Renal cortical epithelial cell (primary cell): Measurements from ENCODE around the gene PAFAH1B2. TPM values are rescaled to one million over a fixed set of nuclear protein-coding genes. Genes with fewer than 3 reads are reported as not detected.
"Not testable (repeated sequence)": the region's sequence is repeated elsewhere in the genome, so short reads cannot be mapped to it uniquely, and the experiment has no call there.

ENCODE experiments used
- DNase-seq: peaks from one replicate; pipeline ENCODE4 v3.0.0-alpha.2; 2011; ENCODE audit warnings: low read depth
- total RNA-seq: library from RNA; depleted of rRNA; stranded (reverse); fragments of >200 nt; gene quantifications from 2 replicates; pipeline ENCODE4 v1.2.3, GENCODE V29; 2014

Gene PAFAH1B2, protein sequence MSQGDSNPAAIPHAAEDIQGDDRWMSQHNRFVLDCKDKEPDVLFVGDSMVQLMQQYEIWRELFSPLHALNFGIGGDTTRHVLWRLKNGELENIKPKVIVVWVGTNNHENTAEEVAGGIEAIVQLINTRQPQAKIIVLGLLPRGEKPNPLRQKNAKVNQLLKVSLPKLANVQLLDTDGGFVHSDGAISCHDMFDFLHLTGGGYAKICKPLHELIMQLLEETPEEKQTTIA
- 238 and 242 TPM in 2 replicates for total RNA-seq

DNA sequence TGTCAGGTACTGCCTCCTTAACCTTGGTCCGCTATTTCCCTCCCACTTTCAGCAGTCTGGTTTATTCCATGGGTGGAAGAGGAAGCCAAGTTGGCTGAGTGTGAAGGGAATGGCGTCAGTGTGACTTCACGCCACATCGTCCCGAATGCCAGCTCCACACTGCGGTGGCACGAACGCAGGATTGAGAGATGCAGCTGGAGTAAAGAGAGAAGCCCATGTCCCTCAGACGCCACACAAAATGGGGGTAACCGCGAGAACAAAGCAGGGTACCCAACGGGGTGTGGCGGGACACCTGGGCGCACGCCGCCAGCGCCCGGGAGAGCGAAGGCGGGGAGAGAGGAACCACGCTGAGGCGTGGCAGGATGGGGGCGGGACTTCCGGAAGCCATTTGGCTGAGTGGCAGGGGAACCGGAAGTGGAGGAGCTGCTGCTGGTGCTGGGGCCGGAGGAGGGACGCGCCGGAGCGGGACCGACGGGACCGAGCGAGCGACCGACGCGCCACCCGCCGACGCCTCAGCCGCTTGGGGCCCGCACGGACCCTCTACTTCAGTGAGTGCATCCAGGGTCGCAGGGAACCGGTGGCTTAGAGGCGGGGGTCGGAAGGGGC, at the start of gene PAFAH1B2:
Gene PAFAH1B2, plus strand, starts transcription at position 417 of the 606 bp plus-strand sequence. CDS start 8,161 bp downstream, outside the sequence.
- peak; percentile 81 for DNase-seq

DNA sequence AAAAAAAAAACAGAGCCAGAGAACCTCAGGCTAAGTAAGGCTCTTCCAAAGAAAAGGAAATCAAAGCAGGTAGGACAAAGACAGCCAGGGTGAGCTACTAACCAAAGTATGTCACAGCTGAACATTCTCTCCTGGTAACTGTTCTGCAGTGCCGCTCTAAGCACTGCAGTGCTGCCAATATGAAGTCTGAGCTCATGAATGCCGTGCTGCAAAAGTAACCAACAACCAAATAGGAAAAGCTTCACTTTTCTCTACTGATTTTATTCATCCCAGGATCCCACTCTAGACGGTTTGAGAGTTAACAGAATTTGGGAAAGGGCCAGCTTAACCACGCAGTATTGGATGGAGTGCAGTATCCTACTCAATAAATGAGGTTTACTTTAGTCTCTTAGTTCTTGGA, 49.3 kb upstream of the PAFAH1B2 start:
- DNase-seq: peak; percentile 70

DNA sequence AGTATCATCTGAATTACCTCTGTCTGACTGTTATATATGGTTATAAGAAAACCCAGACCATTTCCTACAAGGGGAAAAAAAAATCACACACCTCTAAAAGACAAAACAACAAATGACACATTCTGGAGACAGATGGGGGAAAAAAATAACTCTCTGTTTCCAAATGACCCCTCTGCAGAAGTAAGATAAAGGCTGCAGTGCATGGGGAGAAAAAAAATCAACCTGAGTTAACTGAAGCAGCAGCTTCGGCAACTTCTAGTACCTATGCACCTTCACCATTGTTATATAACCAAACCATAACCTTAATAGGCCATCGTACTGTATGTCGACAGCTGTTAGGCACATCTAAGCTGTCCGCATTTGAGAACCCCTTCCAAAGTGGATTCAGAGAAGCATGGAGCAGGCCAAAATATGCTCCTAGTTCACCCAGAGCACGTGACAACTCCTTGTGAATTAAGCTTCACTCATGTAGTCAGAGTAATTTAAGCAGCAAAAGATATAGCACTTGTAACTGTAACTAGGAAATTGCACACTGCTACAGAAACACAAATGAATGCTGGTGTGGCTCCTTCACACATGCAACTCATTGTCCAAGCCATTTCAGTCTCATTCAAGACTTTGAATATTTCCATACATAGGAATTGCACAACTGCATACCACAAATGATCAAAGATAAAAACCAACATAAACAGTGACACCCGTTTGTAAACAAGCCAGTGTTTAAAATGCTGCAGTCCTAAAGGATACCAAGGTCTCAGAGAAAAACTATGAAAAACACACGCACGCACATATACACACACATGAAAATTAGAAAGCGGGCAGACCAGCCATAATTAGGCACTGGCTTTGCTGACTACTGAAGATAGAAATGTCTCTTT, 48.6 kb upstream of the PAFAH1B2 start:
- DNase-seq: no peak

DNA sequence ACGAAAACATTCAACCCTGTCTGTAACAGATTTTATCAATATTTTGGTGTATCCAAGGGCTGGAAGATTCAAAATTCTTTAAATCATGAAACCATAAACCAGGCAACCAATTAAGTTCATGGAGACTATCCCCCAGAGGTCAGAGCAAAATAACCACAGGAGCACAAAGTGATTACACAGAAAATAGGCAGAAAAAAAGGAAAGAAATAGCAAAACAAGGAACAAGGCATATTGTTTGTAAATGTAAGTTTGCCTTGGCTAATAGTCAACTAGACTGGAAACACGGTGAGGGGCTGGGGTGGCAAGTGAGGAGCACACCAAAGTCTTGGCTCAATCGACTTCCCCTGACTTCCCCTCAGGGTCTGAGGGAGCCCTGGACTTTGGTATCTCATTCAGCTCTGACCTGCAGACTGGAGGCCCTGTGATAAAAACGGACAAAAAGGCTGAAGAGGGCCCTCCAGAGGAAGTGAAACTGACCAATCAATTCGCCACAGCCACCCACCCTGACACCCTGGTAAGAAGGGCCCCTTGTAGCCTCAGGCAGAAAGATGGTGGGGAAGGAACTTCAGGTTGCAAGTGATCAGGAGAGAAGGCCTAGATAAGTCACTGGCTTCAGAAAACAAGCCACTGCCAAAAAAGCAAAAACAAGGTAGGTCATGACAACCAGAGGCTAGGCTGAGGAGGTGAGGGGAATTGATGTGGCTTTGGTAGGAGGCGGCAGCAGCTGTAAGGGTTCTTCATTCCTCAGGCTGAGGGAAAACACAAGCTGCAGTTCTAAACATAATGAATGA, 47.7 kb upstream of the PAFAH1B2 start:
- no peak for DNase-seq

DNA sequence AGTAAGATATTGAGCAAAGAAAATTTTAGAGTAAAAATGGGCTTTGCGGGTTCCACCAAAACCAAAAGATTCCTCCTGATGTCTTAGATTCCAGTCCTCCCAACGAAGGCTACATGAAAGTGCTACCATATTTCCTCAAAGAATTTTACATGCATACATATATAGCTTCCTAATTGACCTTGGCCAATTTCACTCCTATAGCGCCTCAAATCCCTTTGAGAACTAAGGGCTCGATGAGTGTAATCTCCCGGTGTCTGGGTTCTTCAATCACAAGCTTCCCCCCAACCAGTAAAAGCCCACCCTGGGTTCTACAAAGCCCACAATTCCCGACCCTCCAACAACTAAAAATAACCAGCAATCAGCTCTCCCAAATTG, 47.1 kb upstream of the PAFAH1B2 start:
- no peak for DNase-seq

DNA sequence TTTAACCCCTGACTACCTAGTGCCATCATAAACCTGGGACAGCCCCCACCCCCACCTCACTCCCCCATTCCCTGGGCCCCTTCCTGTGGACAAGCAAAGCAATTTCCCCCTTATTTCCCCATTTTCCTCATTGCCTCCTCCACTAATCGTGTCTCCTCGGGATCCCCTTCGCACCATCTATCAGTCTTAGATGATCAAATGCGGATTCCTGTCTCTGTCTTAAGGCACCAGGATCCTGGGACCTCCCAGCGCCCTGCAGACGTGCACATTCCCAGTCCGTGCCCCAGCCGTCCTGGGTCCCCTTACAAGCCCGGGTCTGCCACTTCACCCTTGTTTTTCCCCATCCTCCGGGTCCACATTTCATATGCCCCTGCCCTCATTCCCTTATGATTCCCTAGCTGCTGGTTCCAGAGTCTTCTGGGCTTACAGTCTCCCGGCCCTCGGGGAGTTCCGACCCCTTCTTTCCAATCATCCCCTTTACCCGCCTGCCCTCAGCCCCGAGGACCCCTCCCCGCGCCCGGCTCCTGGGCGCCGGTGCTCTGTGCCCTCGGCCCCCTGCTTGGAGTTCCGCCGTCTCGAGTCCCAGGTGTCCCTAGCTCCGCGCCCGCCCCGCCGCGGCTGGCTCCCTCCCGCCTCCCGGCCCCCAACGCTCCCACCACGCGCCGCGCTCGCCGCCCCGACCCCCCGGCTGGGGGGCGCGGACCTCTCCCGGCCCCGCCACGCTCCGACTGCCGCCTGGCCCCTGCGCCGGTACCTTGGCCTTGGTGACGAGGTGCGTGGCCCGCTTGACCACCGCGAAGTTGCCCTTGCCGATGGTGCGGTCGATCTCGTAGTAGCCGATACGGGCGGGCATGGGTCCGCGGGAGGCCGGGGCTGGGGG, 46.5 kb upstream of the PAFAH1B2 start:
- DNase-seq: no peak

DNA sequence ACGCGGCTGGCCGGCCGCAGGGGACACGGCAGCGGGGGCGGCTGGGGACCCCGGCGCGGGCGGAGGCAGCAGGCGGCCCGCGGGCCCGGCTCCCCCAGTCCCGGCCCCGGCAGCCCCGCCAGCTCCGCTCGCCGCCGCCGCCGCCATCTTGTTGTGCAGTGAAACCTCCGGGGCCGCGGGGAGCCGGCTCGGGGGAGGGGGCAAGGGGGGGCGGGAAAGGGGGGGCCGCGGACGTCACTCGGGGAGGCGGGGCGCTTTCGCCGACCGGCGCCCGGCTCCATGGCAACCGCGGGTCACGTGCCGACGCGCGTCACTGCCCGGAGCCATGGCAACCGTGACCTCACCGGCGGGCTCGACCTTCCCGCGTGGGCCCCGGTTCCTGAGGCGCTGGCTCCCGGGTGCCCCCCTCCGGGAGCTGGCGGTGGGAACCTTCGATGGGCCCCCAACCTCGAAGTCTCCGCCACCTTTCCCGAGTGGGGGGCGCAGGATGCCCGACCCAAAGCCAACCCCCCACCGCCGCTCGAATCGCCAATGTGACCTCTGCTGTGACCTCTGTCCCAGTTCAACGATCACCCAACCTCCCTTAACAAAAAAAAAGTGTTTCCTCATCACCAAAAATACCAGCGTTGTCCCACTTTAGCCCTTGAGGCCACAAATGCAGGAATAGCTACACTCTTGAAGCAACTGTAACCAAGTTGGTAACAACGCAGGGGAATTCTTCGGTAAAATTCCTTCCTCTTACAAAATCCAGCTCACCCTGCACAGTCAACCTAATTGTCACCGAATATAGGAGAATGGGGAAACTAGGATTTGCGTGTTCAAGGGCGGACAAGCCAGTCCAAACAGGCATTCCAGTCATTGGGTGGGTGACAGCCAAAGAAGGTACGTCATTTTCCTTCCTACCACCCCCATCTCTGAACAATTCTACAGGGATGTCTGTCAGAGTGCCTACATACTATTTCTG, 45.5 kb upstream of the PAFAH1B2 start, which contains the start of gene SIK3:
Gene SIK3, minus strand, starts transcription at position 160 of the 964 bp plus-strand sequence. Its CDS starts 13 bp downstream, at position 147.
- peak; percentile 91 for DNase-seq

DNA sequence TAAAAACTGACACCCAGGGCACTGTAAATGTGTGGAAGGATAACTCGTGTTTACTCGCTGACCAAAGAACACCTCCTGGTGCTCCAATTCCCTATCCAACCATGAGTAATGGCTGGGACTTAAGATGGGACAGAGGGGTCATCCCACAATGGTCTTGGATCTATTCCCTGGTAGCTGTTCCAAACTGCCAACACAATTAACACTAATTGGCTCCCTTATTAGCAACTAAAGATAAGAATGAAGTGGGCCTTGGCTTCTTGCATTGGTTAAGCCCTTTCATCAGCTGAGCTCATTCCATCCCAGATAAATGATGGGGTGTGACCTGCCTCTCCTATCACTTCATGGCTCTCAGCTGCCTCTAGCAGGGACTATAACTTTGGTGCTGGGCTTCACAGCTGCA, 44.4 kb upstream of the PAFAH1B2 start:
- no peak for DNase-seq

DNA sequence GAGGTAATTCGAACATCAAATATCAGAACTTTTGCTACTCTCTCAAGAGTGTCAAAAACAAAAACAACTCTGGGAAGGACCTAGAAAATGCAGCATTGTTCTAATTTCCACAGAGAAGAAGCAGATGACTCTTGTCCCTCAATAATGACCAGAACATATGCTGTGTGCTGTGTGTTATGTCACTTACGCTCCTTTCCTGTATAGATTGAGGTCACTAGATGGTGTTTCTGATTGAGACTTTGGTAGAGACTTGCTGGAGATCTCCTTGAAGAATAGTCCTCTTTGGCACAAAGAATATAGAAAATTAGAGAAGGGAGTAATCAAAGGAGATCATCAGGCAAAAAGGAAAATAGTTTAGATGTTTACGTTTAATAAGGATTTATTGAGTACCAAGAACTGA, 43.5 kb upstream of the PAFAH1B2 start:
- DNase-seq: no peak

DNA sequence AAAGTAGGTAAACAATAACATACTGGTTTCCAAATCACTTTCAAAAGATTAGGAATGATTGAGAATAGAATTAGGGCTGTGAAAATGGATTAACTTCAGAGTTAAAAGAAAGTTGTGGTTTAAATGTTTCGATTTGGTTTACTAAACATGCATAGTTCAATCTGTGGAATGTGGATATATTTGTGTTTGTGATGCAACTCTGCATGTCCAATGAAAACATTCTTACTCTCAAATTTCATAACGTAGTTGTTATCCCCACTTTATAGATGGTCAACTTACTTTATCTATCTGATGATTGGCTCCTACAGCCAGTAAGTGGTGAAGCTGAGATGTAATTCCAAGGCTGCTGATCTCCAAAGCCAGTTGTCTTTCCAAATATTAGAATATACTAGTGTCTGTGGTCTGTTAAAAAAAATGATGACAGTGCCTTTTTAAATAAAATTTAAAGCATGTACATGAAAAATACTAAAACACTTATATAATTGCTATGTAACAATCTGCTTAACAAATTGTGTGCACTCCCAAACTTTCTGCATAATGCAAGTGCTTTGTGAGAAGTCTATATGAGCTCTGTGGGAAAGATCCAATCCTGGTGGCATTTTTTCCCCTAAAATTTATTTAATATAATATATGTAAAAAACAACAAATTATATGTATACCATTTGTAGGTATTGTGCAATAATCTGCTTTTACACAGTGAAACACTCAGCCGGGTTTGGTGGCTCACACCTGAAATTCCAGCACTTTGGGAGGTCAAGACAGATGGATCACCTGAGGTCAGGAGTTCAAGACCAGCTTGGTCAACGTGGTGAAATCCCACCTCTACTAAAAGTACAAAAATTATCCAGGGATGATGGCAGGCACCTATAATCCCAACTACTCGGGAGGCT, 36.1 kb upstream of the PAFAH1B2 start:
- DNase-seq: no peak

DNA sequence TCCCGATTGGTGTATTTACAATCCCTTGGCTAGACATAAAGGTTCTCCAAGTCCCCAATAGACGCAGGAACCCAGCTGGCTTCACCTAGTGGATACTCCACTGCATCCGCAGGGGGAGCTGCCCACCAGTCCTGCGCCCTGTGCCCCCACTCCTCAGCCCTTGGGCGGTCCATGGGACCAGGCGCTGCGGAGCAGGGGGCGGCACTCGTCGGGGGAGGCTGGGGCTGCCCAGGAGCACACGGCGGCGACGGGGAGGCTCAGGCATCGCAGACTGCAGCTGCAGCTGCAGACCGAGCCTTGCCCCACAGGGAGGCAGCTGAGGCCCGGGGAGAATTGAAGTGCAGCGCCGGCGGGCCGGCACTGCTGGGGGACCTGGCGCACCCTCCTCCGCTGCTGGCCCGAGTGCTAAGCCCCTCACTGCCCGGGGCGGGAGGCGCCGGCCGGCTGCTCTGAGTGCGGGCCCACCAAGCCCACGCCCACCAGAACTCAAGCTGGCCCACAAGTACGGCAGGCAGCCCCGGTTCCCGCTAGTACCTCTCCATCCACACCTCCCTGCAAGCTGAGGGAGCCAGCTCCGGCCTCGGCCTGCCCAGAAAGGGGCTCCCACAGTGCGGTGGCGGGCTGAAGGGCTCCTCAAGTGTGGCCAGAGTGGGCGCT, 33.7 kb upstream of the PAFAH1B2 start:
- DNase-seq: no peak

DNA sequence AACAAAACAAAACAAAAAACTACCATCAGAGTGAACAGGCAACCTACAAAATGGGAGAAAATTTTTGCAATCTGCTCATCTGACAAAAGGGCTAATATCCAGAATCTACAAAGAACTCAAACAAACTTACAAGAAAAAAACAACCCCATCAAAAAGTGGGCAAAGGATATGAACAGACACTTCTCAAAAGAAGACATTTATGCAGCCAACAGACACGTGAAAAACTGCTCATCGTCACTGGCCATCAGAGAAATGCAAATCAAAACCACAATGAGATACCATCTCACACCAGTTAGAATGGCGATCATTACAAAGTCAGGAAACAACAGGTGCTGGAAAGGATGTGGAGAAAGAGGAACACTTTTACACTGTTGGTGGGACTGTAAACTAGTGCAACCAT, 31.6 kb upstream of the PAFAH1B2 start:
- DNase-seq: not testable (repeated sequence)

DNA sequence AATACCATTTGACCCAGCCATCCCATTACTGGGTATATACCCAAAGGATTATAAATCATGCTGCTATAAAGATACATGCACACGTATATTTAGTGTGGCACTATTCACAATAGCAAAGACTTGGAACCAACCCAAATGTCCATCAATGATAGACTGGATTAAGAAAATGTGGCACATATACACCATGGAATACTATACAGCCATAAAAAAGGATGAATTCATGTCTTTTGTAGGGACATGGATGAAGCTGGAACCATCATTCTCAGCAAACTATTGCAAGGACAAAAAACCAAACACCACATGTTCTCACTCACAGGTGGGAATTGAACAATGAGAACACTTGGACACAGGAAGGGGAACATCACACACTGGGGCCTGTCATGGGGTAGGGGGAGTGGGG, 31.1 kb upstream of the PAFAH1B2 start:
- not testable (repeated sequence) for DNase-seq

DNA sequence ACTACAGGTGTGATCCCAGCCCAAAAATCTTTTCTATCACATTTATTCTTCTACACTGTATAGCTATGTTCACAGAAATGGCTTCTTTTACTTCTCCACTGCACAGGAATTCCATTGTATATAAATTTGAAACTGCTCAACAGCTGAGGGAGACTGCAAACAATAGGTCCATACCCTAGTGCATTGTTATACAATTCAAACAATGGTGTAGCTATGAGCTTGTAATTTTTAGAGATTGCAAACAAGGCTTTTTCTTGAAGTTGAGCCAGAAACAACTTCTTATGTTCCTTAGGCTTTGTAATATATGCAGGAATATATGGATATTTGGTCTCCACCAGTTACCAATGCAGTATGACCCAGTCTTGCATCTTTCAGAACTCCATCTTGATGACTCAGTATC, 26.4 kb upstream of the PAFAH1B2 start:
- DNase-seq: no peak

DNA sequence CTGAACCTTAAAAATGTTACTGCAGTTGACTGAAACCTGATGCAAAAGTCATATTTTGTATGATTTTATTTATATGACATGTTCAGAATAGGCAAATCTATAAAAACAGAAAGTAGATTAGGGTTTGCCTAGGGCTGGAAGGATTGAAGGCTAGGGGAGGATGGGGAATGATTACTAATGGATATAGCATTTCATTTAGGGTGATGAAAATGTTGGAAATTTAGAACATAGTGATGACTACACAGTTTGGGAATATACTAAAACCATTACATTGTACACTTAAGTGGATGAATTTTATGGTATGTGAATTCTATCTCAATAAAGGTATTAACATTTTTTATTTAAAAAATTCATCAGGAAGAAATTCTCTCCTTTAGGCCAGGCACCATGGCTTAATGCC, 22.9 kb upstream of the PAFAH1B2 start:
- no peak for DNase-seq

DNA sequence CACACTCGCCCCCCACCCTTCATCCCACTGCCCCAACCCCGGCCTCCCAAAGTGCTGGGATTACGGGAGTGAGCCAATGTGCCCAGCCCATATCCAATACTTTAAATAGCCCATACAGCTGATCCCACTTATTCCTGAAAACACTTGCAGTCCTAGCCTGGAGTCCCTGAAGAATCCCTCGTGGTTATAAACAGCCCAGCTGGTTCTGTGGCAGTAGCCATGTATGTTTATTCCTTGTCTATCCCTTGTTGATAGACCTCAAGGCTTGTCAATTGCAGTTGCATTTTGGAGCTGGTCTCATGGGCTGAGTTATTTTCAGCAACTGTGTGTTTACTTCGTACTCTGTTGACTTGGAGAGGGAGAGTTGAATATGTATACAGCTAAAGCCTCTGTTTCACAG, 21.5 kb upstream of the PAFAH1B2 start:
- no peak for DNase-seq

DNA sequence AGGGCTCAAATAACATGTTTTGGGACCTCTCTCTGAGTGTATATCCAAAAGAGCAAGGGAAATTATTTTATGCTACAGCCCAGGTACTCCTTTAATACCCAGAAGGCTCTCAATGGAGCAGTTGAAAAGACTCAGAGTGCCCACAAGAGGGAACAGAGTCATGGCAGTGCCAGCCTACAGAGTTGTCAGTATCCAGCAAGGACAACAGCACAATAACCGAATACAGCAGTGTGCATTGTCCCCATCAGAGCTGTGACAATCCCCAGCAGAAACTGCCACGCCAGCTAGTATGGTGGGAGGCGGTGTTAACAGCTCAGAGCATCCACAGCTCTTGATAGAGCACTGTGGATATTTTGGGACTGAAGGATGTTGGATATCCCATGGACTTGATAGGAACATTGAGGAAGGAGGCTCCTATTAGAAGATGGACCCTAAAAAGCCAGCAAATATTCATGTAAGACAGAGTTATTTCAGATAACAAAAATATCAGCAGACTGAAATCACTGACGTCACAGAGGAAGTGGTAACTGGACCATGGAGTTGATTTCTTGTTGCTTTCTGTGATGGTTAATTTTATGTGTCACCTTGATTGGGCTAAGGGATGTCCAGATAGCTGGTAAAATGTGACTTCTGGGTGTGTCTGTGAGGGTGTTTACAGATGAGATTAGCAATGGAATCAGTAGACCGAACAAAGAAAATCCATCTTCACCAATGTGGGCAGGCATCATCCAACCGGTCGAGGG, 17.7 kb upstream of the PAFAH1B2 start:
- no peak for DNase-seq
